B cell (primary cell): ENCODE data around the gene PTPRG. TPM values are rescaled to one million over a fixed set of nuclear protein-coding genes. Genes with fewer than 3 reads are reported as not detected.

ENCODE experiments used
- ATAC-seq: fragments of 200-7000 bp; cut with Tn5 transposase; one replicate; pipeline ENCODE4 v1.10.0; 2021; ENCODE audit warnings: low read depth, mild to moderate bottlenecking, moderate number of reproducible peaks, moderate library complexity
- CTCF ChIA-PET: fragments of 350-600 bp; sonication (Branson Sonifier 250); formaldehyde crosslinking; loops from one replicate; lab custom pipeline; 2021; ENCODE audit warnings: antibody characterized with exemption, inconsistent platforms; lab: Charles Lee
- POLR2A ChIA-PET: fragments of 350-600 bp; sonication (Branson Sonifier 250); formaldehyde crosslinking; loops from one replicate; lab custom pipeline; 2021; ENCODE audit warnings: antibody characterized with exemption; lab: Charles Lee
- DNase-seq: peaks from one replicate; pipeline ENCODE4 v3.0.0; 2013
- H2AFZ ChIP-seq: 2 replicates; pipeline ENCODE4 v1.6.1; 2012; ENCODE audit warnings: mild to moderate bottlenecking, low read depth, low read length; ENCODE audit not compliant: insufficient read depth, poor library complexity, severe bottlenecking
- H3K27ac ChIP-seq, 2 donors: 1 replicate in 1 of 2; 2 replicates in 1 of 2; pipeline ENCODE4 v1.5.1; 2012 to 2013; ENCODE audit warnings: low read length in 2 of 2, mild to moderate bottlenecking in 2 of 2, moderate library complexity in 1 of 2
- H3K27me3 ChIP-seq, 4 experiments: fragments of 200-600 bp in 1 of 4; sonication (generic) in 1 of 4; replicated peaks in 1 of 4; 1 replicate in 2 of 4; 2 replicates in 2 of 4; pipeline versions ENCODE4 v1.6.1 to v1.7.0; 2013 to 2016; ENCODE audit warnings: low read length in 3 of 4, mild to moderate bottlenecking in 2 of 4, mixed read lengths in 1 of 4, moderate library complexity in 1 of 4; ENCODE audit not compliant: insufficient read depth in 4 of 4, control insufficient read depth in 3 of 4; ENCODE audit errors: control extremely low read depth in 1 of 4
- H3K36me3 ChIP-seq, 2 experiments: replicated peaks in 1 of 2; 1 replicate in 1 of 2; 2 replicates in 1 of 2; pipeline versions ENCODE4 v1.6.1 to v1.7.1; 2013; ENCODE audit warnings: low read length in 1 of 2; ENCODE audit not compliant: insufficient read depth in 2 of 2, control insufficient read depth in 1 of 2; ENCODE audit errors: control extremely low read depth in 1 of 2, extremely low read depth in 1 of 2
- H3K4me1 ChIP-seq, 2 donors: fragments of 200-600 bp in 1 of 2; sonication (generic) in 1 of 2; 1 replicate in 1 of 2; 2 replicates in 1 of 2; pipeline versions ENCODE4 v1.5.1 to v1.6.1; 2013 to 2017; ENCODE audit warnings: low read length in 2 of 2; ENCODE audit not compliant: control insufficient read depth in 2 of 2, insufficient read depth in 2 of 2
- H3K4me2 ChIP-seq: replicated peaks from 2 replicates; pipeline ENCODE3; 2012; ENCODE audit warnings: mild to moderate bottlenecking, low read depth, low read length; ENCODE audit not compliant: poor library complexity, severe bottlenecking
- H3K4me3 ChIP-seq, 5 experiments: fragments of 200-600 bp in 1 of 5; sonication (generic) in 1 of 5; 1 replicate in 3 of 5; 2 replicates in 2 of 5; pipeline versions ENCODE4 v1.5.1 to v1.7.0; 2011 to 2016; ENCODE audit warnings: low read length in 4 of 5, mild to moderate bottlenecking in 4 of 5, low read depth in 2 of 5, control low read depth in 1 of 5, moderate library complexity in 1 of 5; ENCODE audit not compliant: insufficient read depth in 1 of 5; ENCODE audit errors: control extremely low read depth in 1 of 5, extremely low read depth in 1 of 5
- H3K79me2 ChIP-seq: fragments of 200-600 bp; sonication (generic); one replicate; pipeline ENCODE4 v1.6.0; 2016; ENCODE audit warnings: low read length; ENCODE audit not compliant: control insufficient read depth, insufficient read depth
- H3K9ac ChIP-seq: fragments of 200-600 bp; sonication (generic); 2 replicates; pipeline ENCODE4 v1.6.1; 2017; ENCODE audit warnings: mild to moderate bottlenecking, low read length, moderate library complexity
- H3K9me3 ChIP-seq, 3 donors: one replicate each; pipeline versions ENCODE4 v1.6.1 to v1.7.1; 2013; ENCODE audit warnings: low read length in 2 of 3; ENCODE audit not compliant: control insufficient read depth in 2 of 3, insufficient read depth in 1 of 3; ENCODE audit errors: control extremely low read depth in 1 of 3
- H4K20me1 ChIP-seq: 2 replicates; pipeline ENCODE4 v1.6.0; 2012; ENCODE audit warnings: mild to moderate bottlenecking, low read length; ENCODE audit not compliant: insufficient read depth, control insufficient read depth, poor library complexity, severe bottlenecking
- H3K27ac Mint-ChIP-seq: one replicate; pipeline ENCODE4 v1.8.0; 2021; ENCODE audit warnings: mixed read lengths
- H3K27me3 Mint-ChIP-seq: one replicate; pipeline ENCODE4 v1.8.0; 2021; ENCODE audit warnings: mixed read lengths
- H3K4me1 Mint-ChIP-seq: one replicate; pipeline ENCODE4 v1.8.0; 2021; ENCODE audit warnings: mixed read lengths
- H3K4me3 Mint-ChIP-seq: one replicate; pipeline ENCODE4 v1.8.0; 2021; ENCODE audit warnings: mixed read lengths
- H3K9me3 Mint-ChIP-seq: one replicate; pipeline ENCODE4 v1.8.0; 2022; ENCODE audit warnings: mixed read lengths; ENCODE audit not compliant: insufficient read depth
- EZH2 ChIP-seq: IDR thresholded peaks from 2 replicates; pipeline ENCODE4 v1.6.1; 2012; ENCODE audit warnings: borderline replicate concordance, low read depth, mild to moderate bottlenecking, moderate library complexity, low read length; ENCODE audit not compliant: insufficient read depth, poor library complexity, severe bottlenecking
- WGBS: methylation state at CpG from one replicate; pipeline ENCODE4 v1.1.5; 2013; ENCODE audit warnings: missing lambda C conversion rate; ENCODE audit not compliant: insufficient coverage; 5-methylcytosine and 5-hydroxymethylcytosine counted together
- intact Hi-C: fragments of 100-400 bp; cut with micrococcal nuclease; formaldehyde crosslinking; loops from one replicate; pipeline ENCODE4 v1.10.0; 2022
- polyA plus RNA-seq: library from polyadenylated mRNA; depleted of rRNA; stranded (reverse); fragments of >200 nt; gene quantifications from 2 replicates; pipeline ENCODE4 v1.2.3, GENCODE V29; 2012
- total RNA-seq, 2 donors: library from RNA; stranded (reverse); fragments of 120-200 nt in 1 of 2; gene quantifications; 1 replicate in 1 of 2; 2 replicates in 1 of 2; pipeline versions ENCODE4 v1.2.3 to v1.2.4, GENCODE V29; 2013 to 2022
- TF ChIP-seq, protein P1 (sequence below): fragments of 200-600 bp; IDR thresholded peaks from one replicate; pipeline ENCODE4 v1.8.0; 2022; ENCODE audit warnings: antibody characterized with exemption, mild to moderate bottlenecking

PTPRG gene
- total and polyA plus RNA-seq, 2 donors (not counting 1 experiment from before 2014, with no cell fraction given): 0.12 to 1.3 TPM

DNA sequence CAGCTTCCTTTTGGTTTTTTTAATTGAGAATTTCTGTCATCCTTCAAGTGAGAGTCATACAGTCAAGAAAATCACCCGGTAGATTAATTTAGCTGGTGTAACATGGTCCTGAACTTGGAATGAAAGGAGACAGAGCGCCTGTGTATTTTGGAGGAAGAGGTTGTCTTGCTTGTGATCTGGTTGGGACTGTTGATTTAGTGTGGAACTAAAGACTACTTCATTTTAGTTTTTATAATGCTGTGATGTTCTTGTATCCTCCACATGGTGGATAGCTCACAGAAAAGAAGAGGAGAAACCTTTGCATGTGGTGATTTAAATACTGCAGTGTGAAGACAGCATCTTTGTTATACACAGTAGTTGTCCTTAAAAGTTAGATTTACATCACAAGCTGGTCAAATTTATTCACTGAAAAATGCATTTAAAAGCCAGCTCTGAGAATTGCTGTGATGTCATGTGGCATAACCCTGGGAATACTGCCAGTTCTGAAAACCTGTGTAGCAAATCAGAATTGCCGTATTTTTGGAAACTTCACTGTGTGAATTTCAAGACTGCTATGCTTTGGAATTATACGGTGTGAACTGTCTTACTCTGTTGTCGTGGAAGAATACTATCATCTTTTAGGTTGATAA lies 268.5 kb downstream of the PTPRG start:
- H2AFZ ChIP-seq: no peak overlapping the region
- H3K9me3 ChIP-seq: peaks cover 0 to 2% (median 0%) of the 10 kb centered on the region in 3 donors
- H4K20me1 ChIP-seq: no peaks in the 10 kb centered on the region
- TF ChIP-seq, protein P1, sequence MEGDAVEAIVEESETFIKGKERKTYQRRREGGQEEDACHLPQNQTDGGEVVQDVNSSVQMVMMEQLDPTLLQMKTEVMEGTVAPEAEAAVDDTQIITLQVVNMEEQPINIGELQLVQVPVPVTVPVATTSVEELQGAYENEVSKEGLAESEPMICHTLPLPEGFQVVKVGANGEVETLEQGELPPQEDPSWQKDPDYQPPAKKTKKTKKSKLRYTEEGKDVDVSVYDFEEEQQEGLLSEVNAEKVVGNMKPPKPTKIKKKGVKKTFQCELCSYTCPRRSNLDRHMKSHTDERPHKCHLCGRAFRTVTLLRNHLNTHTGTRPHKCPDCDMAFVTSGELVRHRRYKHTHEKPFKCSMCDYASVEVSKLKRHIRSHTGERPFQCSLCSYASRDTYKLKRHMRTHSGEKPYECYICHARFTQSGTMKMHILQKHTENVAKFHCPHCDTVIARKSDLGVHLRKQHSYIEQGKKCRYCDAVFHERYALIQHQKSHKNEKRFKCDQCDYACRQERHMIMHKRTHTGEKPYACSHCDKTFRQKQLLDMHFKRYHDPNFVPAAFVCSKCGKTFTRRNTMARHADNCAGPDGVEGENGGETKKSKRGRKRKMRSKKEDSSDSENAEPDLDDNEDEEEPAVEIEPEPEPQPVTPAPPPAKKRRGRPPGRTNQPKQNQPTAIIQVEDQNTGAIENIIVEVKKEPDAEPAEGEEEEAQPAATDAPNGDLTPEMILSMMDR: no peak
- TF ChIP-seq EZH2: no peak
- Mint-ChIP-seq H3K4me1 (no peaks in the 10 kb centered on the region), H3K9me3 (peaks cover 6% of the 10 kb centered on the region), H3K4me3 (no peak overlapping the region), H3K27me3 (no peaks in the 10 kb centered on the region), H3K27ac (no peak overlapping the region)
- POLR2A ChIA-PET: no interaction called here
- CTCF ChIA-PET: no interaction called here
- intact Hi-C loops: no loop called here
- no peak overlapping the region for H3K4me2 ChIP-seq
- H3K4me3 ChIP-seq: no peak overlapping the region
- ATAC-seq (no peak), DNase-seq (no peak)
- 92% methylated on average over 3 of the region's 5 CpGs for WGBS
- H3K36me3 ChIP-seq: no peaks in the 10 kb centered on the region
- H3K27ac ChIP-seq: no peak overlapping the region
- no peak overlapping the region for H3K9ac ChIP-seq
- H3K4me1 ChIP-seq: no peaks in the 10 kb centered on the region
- H3K27me3 ChIP-seq: no peaks in the 10 kb centered on the region
- H3K79me2 ChIP-seq: no peaks in the 10 kb centered on the region

GRCh38 chr3:61831973-61832372 lies 270.6 kb downstream of the PTPRG start:
- Histone ChIP-seq H3K27ac (no peak overlapping the region), H3K27me3 (no peaks in the 10 kb centered on the region), H3K36me3 (no peaks in the 10 kb centered on the region), H3K4me1 (no peaks in the 10 kb centered on the region), H4K20me1 (no peaks in the 10 kb centered on the region), H3K9me3 (peaks cover 0 to 2% (median 0%) of the 10 kb centered on the region in 3 donors), H3K4me2 (no peak overlapping the region), H2AFZ (no peak overlapping the region), H3K9ac (no peak overlapping the region), H3K4me3 (no peak overlapping the region), H3K79me2 (no peaks in the 10 kb centered on the region)
- Mint-ChIP-seq H3K27ac (no peak overlapping the region), H3K4me3 (no peak overlapping the region), H3K4me1 (no peaks in the 10 kb centered on the region), H3K27me3 (no peaks in the 10 kb centered on the region), H3K9me3 (peaks cover 6% of the 10 kb centered on the region)
- no CpG with 5 or more reads among the region's 1 CpG for WGBS
- ATAC-seq (no peak), DNase-seq (no peak)
- ChIA-PET POLR2A (no interaction called here), CTCF (no interaction called here)
- no peak for TF ChIP-seq EZH2
- TF ChIP-seq, protein P1: no peak
- intact Hi-C loops: no loop called here
